HepG2 (cell line): ENCODE measurements around the gene PSMB3. TPM values are rescaled to one million over a fixed set of nuclear protein-coding genes. Genes with fewer than 3 reads are reported as not detected.

ENCODE experiments used
- AGO1 ChIP-seq: fragments of 200-400 bp; formaldehyde crosslinking; IDR thresholded peaks from 2 replicates; pipeline ENCODE4 v1.6.1; 2017; ENCODE audit warnings: mild to moderate bottlenecking, low read depth, low read length, moderate library complexity; ENCODE audit not compliant: poor library complexity, severe bottlenecking
- ATAD3A ChIP-seq: sonication (generic); formaldehyde crosslinking; IDR thresholded peaks from 2 replicates; pipeline ENCODE4 v1.4.0; 2020; ENCODE audit warnings: missing genetic modification reagents
- BRF2 ChIP-seq: sonication (generic); formaldehyde crosslinking; IDR thresholded peaks from 2 replicates; pipeline ENCODE4 v1.8.1; 2022; ENCODE audit warnings: mild to moderate bottlenecking, missing genetic modification reagents
- ELK4 ChIP-seq: sonication (generic); formaldehyde crosslinking; IDR thresholded peaks from 2 replicates; pipeline ENCODE4 v1.9.0; 2021; ENCODE audit warnings: missing genetic modification reagents, borderline replicate concordance
- FOSL1 ChIP-seq: sonication (generic); formaldehyde crosslinking; IDR thresholded peaks from 2 replicates; pipeline ENCODE4 v1.9.0; 2021; ENCODE audit warnings: missing genetic modification reagents, borderline replicate concordance
- MATR3 ChIP-seq: sonication (generic); formaldehyde crosslinking; IDR thresholded peaks from 2 replicates; pipeline ENCODE4 v1.4.0; 2020; ENCODE audit warnings: missing genetic modification reagents
- MAZ ChIP-seq, 2 experiments: sonication (generic) in 1 of 2; formaldehyde crosslinking in 1 of 2; IDR thresholded peaks; 2 replicates each; pipeline versions ENCODE4 v1.5.0 to v1.6.1; 2012 to 2020; ENCODE audit warnings: low read depth in 2 of 2, mild to moderate bottlenecking in 2 of 2, borderline replicate concordance in 1 of 2, improper control_type of control experiment in 1 of 2, low read length in 1 of 2, missing genetic modification reagents in 1 of 2, moderate library complexity in 1 of 2
- NCOA5 ChIP-seq: sonication (generic); formaldehyde crosslinking; IDR thresholded peaks from 2 replicates; pipeline ENCODE4 v1.4.0; 2020; ENCODE audit warnings: missing genetic modification reagents
- NCOR1 ChIP-seq: fragments of 200-600 bp; sonication (generic); IDR thresholded peaks from 2 replicates; pipeline ENCODE4 v1.7.0; 2017; ENCODE audit warnings: antibody characterized with exemption, low read length, borderline replicate concordance
- NKX3-1 ChIP-seq: sonication (generic); formaldehyde crosslinking; IDR thresholded peaks from 2 replicates; pipeline ENCODE4 v1.5.0; 2020; ENCODE audit warnings: missing genetic modification reagents
- PHF5A ChIP-seq: IDR thresholded peaks from one replicate; pipeline ENCODE4 v1.6.1; 2018; ENCODE audit warnings: low read depth, missing genetic modification reagents; ENCODE audit not compliant: unreplicated experiment
- RNF2 ChIP-seq: fragments of 450-650 bp; conservative IDR thresholded peaks from 2 replicates; pipeline ENCODE4 v1.6.1; 2016; ENCODE audit warnings: low read depth
- SALL1 ChIP-seq: sonication (generic); formaldehyde crosslinking; IDR thresholded peaks from 2 replicates; pipeline ENCODE4 v1.8.0; 2022; ENCODE audit warnings: mild to moderate bottlenecking, missing genetic modification reagents
- SIX1 ChIP-seq: sonication (generic); formaldehyde crosslinking; IDR thresholded peaks from 2 replicates; pipeline ENCODE4 v1.4.0; 2020; ENCODE audit warnings: missing genetic modification reagents, borderline replicate concordance
- SKI ChIP-seq: fragments of 450-650 bp; IDR thresholded peaks from one replicate; pipeline ENCODE4 v1.6.1; 2018; ENCODE audit warnings: mild to moderate bottlenecking; ENCODE audit not compliant: partially characterized antibody
- SRSF9 ChIP-seq: fragments of 200-400 bp; formaldehyde crosslinking; IDR thresholded peaks from 2 replicates; pipeline ENCODE4 v1.6.1; 2018; ENCODE audit warnings: borderline replicate concordance, mild to moderate bottlenecking, low read depth, low read length; ENCODE audit not compliant: insufficient read depth, poor library complexity, severe bottlenecking
- SSRP1 ChIP-seq: IDR thresholded peaks from 2 replicates; pipeline ENCODE4 v1.6.1; 2016; ENCODE audit warnings: control low read depth
- ZBTB46 ChIP-seq: sonication (generic); formaldehyde crosslinking; IDR thresholded peaks from 2 replicates; pipeline ENCODE4 v1.4.0; 2020; ENCODE audit warnings: mild to moderate bottlenecking, missing genetic modification reagents, borderline replicate concordance
- ZNF446 ChIP-seq: sonication (generic); formaldehyde crosslinking; IDR thresholded peaks from 2 replicates; pipeline ENCODE4 v1.5.0; 2020; ENCODE audit warnings: mild to moderate bottlenecking, missing genetic modification reagents
- ZNF557 ChIP-seq: sonication (generic); formaldehyde crosslinking; IDR thresholded peaks from 2 replicates; pipeline ENCODE4 v1.4.0; 2020; ENCODE audit warnings: missing genetic modification reagents
- ZSCAN30 ChIP-seq: sonication (generic); formaldehyde crosslinking; IDR thresholded peaks from 2 replicates; pipeline ENCODE4 v1.5.0; 2020; ENCODE audit warnings: mild to moderate bottlenecking, missing genetic modification reagents
- polyA plus RNA-seq, 8 experiments: library from polyadenylated mRNA; depleted of rRNA in 3 of 8; stranded (reverse) in 7 of 8; unstranded in 1 of 8; fragments of >200 nt; fragmentation: Illumina TruSeq in 4 of 8; extraction: Trizol in 4 of 8; gene quantifications; 2 replicates each; pipeline versions ENCODE4 v1.2.1 to v1.2.3, GENCODE V29; 2011 to 2016; ENCODE audit warnings: low read depth in 4 of 8, missing spikeins in 1 of 8, mixed read lengths in 1 of 8; ENCODE audit not compliant: insufficient read depth in 1 of 8
- total RNA-seq, 5 experiments: library from RNA; depleted of rRNA; stranded (reverse); fragments of >200 nt; fragmentation: Illumina TruSeq; extraction: Trizol; gene quantifications; 2 replicates each; pipeline ENCODE4 v1.2.3, GENCODE V29; 2016; ENCODE audit warnings: low read depth in 1 of 5
- TF ChIP-seq, protein P1 (sequence below): IDR thresholded peaks from 2 replicates; pipeline ENCODE4 v1.6.1; 2016; ENCODE audit warnings: low read depth

The PSMB3 gene
- total and polyA plus RNA-seq, 2 of the 13 experiments (the other 11 are each of a cell fraction or from before 2014, with no cell fraction given): 366 to 517 TPM

DNA sequence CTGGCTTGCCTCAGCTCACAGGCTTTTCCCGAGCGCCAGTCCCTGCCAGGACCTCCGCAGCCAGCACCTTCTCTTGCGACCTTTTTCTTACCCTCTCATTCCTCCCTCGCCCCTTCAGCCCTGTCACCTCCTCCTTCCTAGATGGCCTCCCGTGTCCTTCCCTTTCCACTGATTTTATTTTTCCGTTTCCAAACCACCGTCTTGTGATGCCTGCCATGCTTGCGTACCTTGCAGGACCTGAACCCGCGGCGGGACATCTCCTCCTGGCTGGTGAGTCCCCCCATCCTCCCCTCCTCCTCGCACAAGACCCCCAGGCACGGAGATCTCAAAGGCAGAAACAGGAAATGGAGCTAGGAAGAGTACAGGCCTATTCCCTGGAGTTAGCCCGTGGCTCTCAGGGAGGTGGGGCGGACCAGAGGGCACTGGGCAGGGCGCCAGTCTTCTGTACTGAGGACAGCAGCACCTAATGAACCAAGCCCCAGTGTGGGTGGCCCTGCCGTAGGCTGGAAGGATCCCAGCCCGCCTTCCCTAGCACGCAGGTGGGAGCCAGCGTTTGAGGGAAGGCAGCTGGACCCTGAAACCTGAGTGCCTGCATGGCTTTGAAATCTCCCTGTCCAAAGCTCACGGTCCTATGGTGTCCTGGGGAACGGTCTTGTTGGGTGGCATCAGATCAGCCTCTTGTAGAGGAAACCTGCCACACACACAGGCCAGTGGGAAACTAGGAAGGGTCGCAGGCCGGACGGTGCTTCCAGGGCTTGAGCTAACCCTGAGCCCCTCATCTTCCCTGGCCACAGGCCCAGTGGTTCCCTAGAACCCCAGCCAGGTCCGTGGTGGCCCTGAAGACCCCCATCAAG, 21.8 kb upstream of the PSMB3 start (continued):
- no peak for TF ChIP-seq MAZ (IDR thresholded peaks at IDR 0.05; ENCODE audit: borderline replicate concordance, low read depth, low read length)
- no peak for TF ChIP-seq MAZ (CRISPR knock-in tag; IDR thresholded peaks at IDR 0.05; ENCODE audit: low read depth)
- TF ChIP-seq RNF2: peak; percentile 55
- TF ChIP-seq SALL1 (CRISPR knock-in tag): peak; percentile 63
- TF ChIP-seq ATAD3A: no peak
- TF ChIP-seq ZNF446 (CRISPR knock-in tag): peak; percentile 75
- TF ChIP-seq ZBTB46 (CRISPR knock-in tag): no peak; the same call in 1 of the 2 replicates
- TF ChIP-seq MATR3: no peak
- peak; percentile 81 for TF ChIP-seq SSRP1
- TF ChIP-seq, protein P1, sequence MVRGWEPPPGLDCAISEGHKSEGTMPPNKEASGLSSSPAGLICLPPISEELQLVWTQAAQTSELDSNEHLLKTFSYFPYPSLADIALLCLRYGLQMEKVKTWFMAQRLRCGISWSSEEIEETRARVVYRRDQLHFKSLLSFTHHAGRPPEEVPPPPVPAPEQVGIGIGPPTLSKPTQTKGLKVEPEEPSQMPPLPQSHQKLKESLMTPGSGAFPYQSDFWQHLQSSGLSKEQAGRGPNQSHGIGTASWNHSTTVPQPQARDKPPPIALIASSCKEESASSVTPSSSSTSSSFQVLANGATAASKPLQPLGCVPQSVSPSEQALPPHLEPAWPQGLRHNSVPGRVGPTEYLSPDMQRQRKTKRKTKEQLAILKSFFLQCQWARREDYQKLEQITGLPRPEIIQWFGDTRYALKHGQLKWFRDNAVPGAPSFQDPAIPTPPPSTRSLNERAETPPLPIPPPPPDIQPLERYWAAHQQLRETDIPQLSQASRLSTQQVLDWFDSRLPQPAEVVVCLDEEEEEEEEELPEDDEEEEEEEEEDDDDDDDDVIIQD (CRISPR knock-in tag): peak; percentile 27; the same call in 1 of the 2 replicates
- TF ChIP-seq NKX3-1: no peak
- peak; percentile 66; the same call in 1 of the 2 replicates for TF ChIP-seq BRF2 (CRISPR knock-in tag)
- TF ChIP-seq ZSCAN30: no peak
- TF ChIP-seq SIX1 (CRISPR knock-in tag): no peak
- peak; percentile 34 for TF ChIP-seq SKI
- peak; percentile 8 for TF ChIP-seq PHF5A (CRISPR knock-in tag)
- TF ChIP-seq ELK4: no peak
- TF ChIP-seq NCOR1: peak; percentile 61
- no peak for TF ChIP-seq NCOA5 (CRISPR knock-in tag)
- TF ChIP-seq SRSF9: no peak
- no peak for TF ChIP-seq AGO1
- TF ChIP-seq FOSL1 (CRISPR knock-in tag): no peak
- TF ChIP-seq ZNF557: no peak
